ENCODE measurements around the gene DKK3. TPM values are rescaled to one million over a fixed set of nuclear protein-coding genes. Genes with fewer than 3 reads are reported as not detected.

The DKK3 gene
- total RNA-seq, 1 donor from 2014 or later = 204 TPM

- no peaks in the 10 kb centered on the region for H3K36me3 ChIP-seq (ENCODE audit: control insufficient read depth, insufficient read depth, low read length)
- no peaks in the 10 kb centered on the region for H3K27me3 ChIP-seq (ENCODE audit: control insufficient read depth, insufficient read depth, low read length)
- H3K4me3 ChIP-seq (ENCODE audit: low read depth, low read length) = no peak overlapping the region
- no peak for DNase-seq (ENCODE audit: low read depth)
- no peak for TF ChIP-seq CTCF (IDR thresholded peaks at IDR 0.05; ENCODE audit: insufficient read depth, low read length, poor library complexity, severe bottlenecking)
Observed at GRCh38 chr11:11972730-11973341, 35.6 kb downstream of the DKK3 start.

GRCh38 chr11:11971906-11972547, 36.4 kb downstream of the DKK3 start:
- H3K27me3 ChIP-seq (ENCODE audit: control insufficient read depth, insufficient read depth, low read length) = no peaks in the 10 kb centered on the region
- no peak overlapping the region for H3K4me3 ChIP-seq (ENCODE audit: low read depth, low read length)
- no peak for DNase-seq (ENCODE audit: low read depth)
- no peaks in the 10 kb centered on the region for H3K36me3 ChIP-seq (ENCODE audit: control insufficient read depth, insufficient read depth, low read length)
- TF ChIP-seq CTCF (IDR thresholded peaks at IDR 0.05; ENCODE audit: insufficient read depth, low read length, poor library complexity, severe bottlenecking) = no peak

GRCh38 chr11:11970556-11970955, 37.9 kb downstream of the DKK3 start:
- no peaks in the 10 kb centered on the region for H3K27me3 ChIP-seq (ENCODE audit: control insufficient read depth, insufficient read depth, low read length)
- no peak for TF ChIP-seq CTCF (IDR thresholded peaks at IDR 0.05; ENCODE audit: insufficient read depth, low read length, poor library complexity, severe bottlenecking)
- no peaks in the 10 kb centered on the region for H3K36me3 ChIP-seq (ENCODE audit: control insufficient read depth, insufficient read depth, low read length)
- no peak overlapping the region for H3K4me3 ChIP-seq (ENCODE audit: low read depth, low read length)
- DNase-seq (ENCODE audit: low read depth) = no peak

- Histone ChIP-seq H3K4me3 (ENCODE audit: low read depth, low read length) (no peak overlapping the region), H3K36me3 (ENCODE audit: control insufficient read depth, insufficient read depth, low read length) (no peaks in the 10 kb centered on the region), H3K27me3 (ENCODE audit: control insufficient read depth, insufficient read depth, low read length) (no peaks in the 10 kb centered on the region)
- DNase-seq (ENCODE audit: low read depth) = no peak
- no peak for TF ChIP-seq CTCF (IDR thresholded peaks at IDR 0.05; ENCODE audit: insufficient read depth, low read length, poor library complexity, severe bottlenecking)
Observed at GRCh38 chr11:11969380-11970215, 38.8 kb downstream of the DKK3 start.

GRCh38 chr11:11968511-11969280, 39.7 kb downstream of the DKK3 start:
- no peaks in the 10 kb centered on the region for H3K36me3 ChIP-seq (ENCODE audit: control insufficient read depth, insufficient read depth, low read length)
- no peaks in the 10 kb centered on the region for H3K27me3 ChIP-seq (ENCODE audit: control insufficient read depth, insufficient read depth, low read length)
- no peak for DNase-seq (ENCODE audit: low read depth)
- TF ChIP-seq CTCF (IDR thresholded peaks at IDR 0.05; ENCODE audit: insufficient read depth, low read length, poor library complexity, severe bottlenecking) = no peak
- no peak overlapping the region for H3K4me3 ChIP-seq (ENCODE audit: low read depth, low read length)
